ENCODE data around the gene HAVCR2.
"Not testable (repeated sequence)": the region's sequence is repeated elsewhere in the genome, so short reads cannot be mapped to it uniquely, and the experiment has no call there.

HAVCR2 gene

GRCh38 chr5:157086751-157087359 is 22.0 kb downstream of the HAVCR2 start:
- no peak for DNase-seq

DNA sequence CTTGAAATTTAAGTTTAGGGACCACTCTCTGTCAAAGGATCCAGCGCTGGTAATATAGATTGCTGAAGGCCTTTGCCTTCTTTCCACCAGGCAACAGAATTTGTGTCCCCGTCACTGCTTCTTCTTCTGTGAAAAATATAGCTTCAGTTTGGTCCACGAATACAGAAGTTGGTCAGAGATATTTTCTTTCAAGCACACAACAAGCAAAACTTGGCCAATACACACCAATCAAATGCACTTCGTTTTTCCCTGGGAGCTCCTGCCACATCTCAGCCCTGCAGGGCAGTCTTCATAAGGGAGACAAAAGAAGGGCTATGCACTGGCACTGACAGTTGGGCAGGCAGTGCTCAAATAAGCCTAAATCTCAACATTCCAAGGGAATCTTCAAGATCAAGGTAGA is 22.9 kb downstream of the HAVCR2 start:
- no peak for DNase-seq

- peak; percentile 13 for DNase-seq
These were observed 28.6 kb downstream of the HAVCR2 start for GRCh38 chr5:157080286-157080685.

DNA sequence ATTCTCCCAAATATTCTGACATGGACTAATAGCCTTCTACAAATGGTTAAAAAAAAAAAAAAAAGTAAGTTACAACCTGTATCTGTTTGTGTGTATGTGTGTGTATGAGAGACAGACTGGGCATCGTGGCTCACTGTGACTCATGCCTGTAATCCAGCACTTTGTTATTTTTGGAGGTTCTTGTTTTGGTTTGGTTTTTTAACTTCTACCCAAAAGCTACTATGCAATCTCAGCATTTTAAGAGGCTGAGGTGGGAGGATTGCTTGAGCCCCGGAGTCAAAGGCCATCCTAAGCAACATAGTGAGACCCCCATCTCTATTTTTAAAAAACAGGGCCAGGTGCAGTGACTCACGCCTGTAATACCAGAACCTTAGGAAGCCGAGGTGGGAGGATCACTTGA is 32.3 kb downstream of the HAVCR2 start:
- DNase-seq, result no peak

GRCh38 chr5:157072508-157072907 is 36.3 kb downstream of the HAVCR2 start:
- no peak for DNase-seq

DNA sequence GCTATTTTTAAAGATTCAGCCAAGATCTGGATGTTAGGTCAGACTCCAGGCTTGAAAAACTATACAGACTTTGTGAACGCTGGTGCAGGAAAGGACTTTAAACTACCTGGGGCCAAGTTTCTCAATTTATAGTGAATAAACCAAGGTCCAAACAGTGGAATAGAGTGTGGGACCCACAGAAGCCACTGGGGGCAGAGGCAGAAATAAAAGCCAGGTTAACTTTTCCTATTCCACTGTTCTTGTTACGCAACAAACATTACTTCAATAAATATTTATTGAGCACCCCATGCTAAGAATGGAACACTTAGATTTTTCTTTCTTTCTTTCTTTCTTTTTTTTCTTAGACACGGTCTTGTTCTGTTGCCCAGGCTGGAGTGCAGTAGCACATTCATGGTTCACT is 38.9 kb downstream of the HAVCR2 start:
- no peak for DNase-seq

GRCh38 chr5:157068785-157069184 is 40.1 kb downstream of the HAVCR2 start:
- DNase-seq, result no peak

- DNase-seq, result no peak
These were observed 40.5 kb downstream of the HAVCR2 start for GRCh38 chr5:157068339-157068738.

DNA sequence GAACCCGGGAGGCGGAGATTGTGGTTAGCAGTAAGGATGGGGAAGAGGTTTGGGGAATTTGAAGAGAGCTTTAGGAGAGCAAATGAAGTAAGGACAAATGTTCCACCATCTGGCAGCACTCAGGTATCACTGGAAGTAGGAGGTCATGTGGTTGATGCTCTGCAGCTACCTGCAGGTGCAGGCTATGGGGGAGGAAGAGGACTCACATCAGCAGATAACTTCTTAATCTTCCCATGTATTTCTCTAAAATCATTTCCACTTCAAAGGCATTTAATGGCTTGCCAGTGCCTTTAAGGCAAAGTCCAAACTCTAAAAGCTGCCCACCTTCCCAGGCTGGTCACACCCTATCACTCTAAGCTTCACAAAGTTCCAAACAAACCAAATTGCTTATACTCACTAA is 41.8 kb downstream of the HAVCR2 start:
- DNase-seq, result peak; percentile 22

DNA sequence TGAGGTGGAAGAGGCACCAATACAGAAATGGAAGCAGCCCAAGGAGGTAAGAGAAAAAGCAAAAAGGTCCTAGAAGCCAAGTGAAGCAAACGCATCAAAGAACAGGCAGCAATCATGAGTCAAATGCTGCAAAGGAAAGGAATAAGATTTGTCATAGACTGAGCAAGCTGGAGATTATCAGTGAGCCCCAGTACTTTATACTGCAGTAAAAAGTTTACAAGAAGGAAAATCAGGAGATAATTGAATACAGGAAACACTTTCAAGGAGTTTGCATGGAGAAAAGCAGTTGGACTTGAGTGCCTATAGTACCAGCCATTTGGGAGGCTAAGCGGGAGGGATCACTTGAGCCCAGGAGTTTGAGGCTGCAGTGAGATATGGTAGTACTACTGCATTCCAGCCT is 42.8 kb downstream of the HAVCR2 start:
- DNase-seq, result no peak

- DNase-seq, result no peak
These were observed 44.9 kb downstream of the HAVCR2 start for GRCh38 chr5:157063776-157064430.

- DNase-seq, result no peak
These were observed 49.0 kb downstream of the HAVCR2 start for GRCh38 chr5:157059891-157060290.

DNA sequence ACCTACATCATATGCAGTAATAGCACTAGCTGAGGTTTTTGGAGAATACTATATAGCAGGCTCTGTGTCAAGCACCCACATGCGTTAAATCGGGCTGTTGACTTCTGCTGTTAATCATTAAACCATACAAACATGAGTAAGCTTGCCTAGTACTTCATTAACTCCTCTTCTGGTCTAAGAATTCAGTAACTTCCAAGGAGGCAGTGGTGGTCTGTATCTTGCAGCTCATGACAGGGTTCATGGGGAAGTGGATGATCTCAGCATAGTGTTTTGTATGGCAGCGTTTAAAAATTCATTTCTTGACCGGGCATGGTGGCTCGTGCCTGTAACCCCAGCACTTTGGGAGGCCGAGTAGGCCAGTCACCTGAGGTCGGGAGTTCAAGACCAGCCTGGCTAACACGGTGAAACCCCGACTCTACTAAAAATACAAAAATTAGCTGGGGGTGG is 49.7 kb downstream of the HAVCR2 start, which contains the start of gene HAVCR1:
TSS of gene HAVCR1 (minus strand) at position 24 of the 447 bp plus-strand sequence. CDS start 1,173 bp downstream, outside the sequence.
- DNase-seq, result peak; percentile 87

DNA sequence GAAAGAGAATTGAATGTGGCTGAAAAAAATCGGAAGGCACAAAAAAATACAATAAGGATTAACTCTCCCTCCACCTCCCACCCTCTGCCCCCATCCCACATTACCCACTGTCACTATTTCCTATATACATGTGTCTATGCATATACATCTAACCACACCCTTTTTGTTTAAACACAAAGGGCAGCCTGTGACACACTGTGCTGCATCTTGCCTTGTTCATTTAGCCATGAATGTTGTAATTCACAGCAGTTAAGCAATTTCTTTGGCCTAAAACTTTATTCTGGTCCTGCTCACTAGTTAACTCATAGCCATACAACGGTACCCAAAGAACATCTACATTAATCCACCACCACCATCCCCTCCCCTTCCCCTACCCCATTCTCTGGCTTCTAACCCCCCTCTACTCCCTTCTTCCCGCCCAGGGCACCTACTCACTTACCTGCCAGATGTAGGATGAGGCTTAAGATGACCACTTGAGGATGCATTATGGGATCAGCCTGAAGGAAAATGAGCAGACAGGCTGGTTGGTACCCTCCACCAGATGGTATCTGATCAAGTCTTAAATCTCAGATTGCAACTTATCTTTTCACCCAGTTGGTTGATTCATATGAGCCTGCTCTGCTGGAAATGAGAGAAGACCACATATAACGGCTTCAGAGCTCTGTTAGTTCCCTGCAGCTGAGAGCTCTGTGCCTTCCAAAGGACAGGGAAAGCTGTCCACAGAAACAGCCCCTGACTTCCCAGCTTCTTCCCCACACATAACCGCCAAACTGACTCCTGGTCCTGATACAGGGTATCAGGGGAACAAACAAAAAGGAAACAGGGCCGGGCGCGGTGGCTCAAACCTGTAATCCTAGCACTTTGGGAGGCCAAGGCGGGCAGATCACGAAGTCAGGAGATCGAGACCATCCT is 51.1 kb downstream of the HAVCR2 start:
- no peak for DNase-seq

- not testable (repeated sequence) for DNase-seq
These were observed 52.0 kb downstream of the HAVCR2 start for GRCh38 chr5:157056848-157057247.

- no peak for DNase-seq
These were observed 57.1 kb downstream of the HAVCR2 start for GRCh38 chr5:157051604-157052245.

DNA sequence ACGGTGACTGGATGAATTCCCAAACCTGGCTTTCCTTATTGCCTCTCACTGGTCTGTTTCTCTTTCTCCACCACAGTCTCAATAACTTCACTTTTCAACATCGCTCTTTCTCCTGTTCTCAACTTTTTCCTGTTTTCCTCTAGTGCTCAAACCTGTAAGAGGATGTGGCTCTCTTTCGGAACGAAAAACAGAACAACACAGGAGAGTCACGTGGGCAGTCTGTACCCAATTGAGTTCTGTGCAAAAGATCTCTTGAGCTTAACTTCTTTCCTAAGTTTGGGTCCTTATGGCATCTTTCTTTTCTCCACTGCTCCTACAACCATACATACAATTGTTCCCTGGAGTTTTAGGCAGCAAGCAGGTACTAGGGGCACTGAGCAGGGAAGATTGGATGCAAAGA is 58.8 kb downstream of the HAVCR2 start:
- no peak for DNase-seq

DNA sequence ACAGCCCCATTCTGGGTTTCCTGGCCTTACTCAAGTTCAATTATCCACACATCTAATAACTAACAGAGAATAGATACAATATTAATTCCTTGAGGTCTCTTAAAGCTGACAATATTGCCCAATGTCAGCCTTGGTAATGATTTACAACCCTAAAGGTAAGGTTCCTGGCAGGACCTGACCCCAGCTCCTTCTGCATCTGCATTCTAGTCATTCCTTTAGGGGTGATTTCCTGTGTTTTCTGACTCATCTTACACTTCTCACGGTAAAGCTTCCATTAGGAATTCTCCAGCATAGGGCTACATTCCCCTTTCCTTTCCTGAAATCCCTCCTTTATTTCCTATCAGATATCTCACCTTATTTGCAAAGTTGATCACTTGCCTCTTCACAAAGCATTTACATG is 59.2 kb downstream of the HAVCR2 start:
- no peak for DNase-seq

DNA sequence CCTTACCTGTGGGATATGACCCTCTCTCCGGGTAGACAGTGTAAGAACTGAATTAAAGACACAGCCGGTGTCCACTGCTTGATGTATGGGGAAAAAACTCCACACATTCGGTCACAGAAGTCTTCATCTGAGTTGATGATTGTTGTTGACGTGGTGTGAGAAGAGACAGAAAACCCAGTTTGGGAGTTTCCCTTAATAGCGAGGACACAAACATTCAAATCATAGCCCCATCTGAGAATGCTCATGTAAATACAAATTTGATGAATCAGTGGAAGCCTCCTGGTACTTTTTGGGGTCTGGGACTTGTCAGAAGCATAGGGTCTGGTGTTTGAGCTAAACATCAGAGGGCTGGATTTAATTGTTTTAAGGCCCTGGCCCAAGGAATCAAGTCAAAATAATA is 60.9 kb downstream of the HAVCR2 start:
- no peak for DNase-seq

GRCh38 chr5:157047016-157047415 is 61.8 kb downstream of the HAVCR2 start:
- DNase-seq, result not testable (repeated sequence)

DNA sequence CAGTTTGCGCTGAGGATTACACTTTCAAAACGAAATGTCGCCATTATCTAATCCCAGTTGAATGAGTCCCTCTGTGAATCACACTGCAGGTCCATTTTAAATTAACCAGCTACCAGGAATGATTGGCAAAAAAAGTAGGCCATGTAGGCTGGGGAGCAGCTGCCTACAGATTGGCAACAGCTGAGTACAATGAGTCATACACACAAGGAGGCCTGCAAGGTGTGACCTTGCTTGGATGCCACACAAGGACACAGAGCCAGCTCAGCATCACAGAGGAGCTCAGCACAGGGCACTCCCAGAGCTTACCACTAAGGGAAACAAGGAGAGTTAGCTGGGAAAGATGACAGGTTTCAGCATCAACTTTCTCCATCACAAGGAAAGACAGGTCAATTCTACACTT is 62.8 kb downstream of the HAVCR2 start:
- DNase-seq, result peak; percentile 92

DNA sequence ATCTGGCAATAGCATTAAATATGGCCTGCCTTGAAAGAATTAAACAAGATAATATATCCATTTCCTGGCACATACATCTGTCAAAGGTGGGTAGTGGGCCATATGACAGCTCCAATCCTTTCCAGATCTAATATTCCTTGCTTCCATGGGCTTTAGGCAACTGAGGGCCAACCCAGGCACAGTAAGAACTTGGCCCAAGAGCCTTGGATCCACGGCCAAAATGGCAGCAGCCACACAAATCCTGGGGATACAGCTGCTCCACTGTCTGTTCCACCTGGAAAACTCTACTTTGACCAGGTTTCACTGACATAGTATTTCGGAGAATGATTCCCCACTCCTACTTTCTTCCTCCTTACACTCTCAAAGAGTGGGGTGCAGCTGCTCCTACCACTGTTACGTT is 63.2 kb downstream of the HAVCR2 start:
- no peak for DNase-seq

GRCh38 chr5:157038568-157039187 is 70.2 kb downstream of the HAVCR2 start:
- DNase-seq, result no peak
